ENCODE results near the gene WASL.
"Not testable (repeated sequence)": the region's sequence is repeated elsewhere in the genome, so short reads cannot be mapped to it uniquely, and the experiment has no call there.

The WASL gene

DNA sequence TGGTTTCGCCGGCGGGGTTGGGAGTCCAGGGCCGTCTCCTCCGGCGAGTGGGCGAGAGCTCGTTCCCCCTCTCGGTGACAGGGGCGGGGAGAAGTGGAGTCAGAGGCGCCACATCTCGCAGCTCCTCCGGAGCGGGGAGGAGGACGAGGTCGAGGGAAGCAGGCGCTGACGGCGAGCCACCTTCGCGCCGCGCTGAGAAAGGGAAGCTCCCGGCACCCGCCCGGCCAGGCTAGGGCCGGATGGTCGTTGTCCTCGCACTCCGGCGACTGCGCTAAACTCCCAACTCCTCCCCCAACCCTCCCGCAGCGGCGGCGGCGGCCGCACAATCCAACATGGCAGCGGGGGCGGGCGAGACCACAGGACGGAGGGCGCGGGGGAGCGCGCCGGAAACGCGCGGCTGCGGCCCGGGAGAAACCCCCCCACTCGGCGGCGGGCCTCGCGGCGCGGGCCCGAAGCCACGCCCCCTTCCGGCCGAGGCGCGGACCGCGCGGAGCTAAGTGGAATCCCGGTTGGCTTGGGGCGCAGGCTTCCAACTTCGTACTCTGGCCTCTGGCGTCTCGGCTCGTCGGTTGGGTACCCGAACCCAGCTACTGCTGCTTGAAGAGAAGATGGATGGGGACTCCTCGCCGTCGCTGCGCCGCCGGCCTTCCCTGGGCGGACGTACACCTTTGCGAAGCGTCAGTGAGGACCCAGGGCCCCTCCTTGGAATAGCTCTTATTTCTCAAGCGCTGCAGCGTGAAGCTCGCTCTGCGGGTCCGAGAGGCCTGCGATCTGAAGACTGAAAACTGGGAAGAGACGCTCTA lies at the start of gene WASL:
TSS of gene WASL (minus strand) at position 270 of the 803 bp plus-strand sequence. CDS start at position 1, 269 bp downstream.
- DNase-seq: peak; percentile 83

DNA sequence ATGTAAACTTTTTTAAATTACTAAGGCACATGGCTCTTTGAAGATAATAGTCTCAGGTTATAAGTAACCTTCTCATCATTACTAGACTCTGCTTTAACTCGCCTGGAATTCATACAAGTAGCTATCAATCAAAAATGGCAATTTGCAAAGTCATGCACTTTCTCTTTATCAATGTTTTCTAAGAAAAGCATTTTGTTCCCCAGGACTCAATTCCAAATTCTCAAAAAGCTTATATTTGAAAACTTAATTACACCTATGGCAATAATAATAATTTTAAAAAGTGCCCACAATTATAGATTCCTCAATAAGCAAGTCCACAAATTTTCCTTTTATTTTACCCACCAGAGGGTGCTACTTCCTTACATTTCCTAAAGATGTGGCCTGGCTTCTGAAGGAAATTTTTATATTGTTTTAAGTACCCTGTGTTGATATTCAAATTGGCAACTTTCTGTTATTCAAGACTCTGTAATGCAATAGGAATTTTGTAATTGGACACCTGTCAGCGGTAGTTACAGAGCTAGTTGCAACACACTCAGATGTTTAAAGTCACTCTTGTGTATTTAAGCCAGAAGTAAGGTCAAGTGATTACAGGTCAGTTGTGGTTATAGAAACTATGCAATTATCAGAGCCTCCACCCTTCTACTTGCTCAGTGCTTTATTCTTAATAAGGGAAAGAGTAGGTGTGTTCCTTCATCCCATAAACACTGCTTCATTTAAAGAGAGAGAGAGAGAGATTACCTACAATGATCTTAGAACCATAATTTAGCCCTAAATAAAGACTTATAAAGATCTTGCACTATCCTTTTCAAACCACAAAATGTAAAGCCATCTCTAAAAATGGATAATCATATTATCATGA lies 49.1 kb upstream of the WASL start:
- no peak for DNase-seq

DNA sequence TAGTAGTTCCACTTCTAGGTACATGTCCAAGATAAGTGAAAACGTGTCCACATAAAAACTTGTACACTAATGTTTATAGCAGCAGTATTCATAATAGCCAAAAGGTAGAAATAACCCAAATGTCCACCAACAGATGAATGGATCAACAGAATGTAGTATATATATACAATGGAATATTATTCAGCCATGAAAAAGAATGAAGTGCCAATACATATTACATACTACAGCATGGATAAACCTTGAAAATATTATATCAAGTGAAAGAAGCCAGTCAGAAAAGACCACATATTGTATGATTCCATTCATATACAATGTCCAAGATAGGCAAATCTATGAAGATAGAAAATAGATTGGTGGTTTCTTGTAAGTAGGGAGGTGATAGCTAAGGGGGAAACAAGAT lies 47.8 kb upstream of the WASL start:
- no peak for DNase-seq

DNA sequence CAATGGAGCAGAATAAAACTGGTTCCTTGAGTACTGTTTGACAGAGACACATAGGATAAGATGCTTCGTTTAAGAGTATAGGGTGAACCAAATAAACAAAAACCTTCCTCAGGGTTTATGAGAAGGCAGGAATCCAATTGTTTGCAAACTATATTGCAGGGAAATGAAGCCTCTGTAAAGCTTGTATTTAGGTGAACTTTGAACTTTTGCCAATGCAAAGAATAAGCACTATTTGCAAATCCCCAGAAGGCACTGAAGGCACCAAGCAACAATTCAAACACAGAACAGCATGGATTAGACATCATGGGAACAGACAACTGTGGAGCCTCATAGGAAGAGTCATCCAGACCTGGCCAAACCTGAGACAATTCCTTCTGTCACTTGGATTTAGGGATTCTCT lies 47.1 kb upstream of the WASL start:
- no peak for DNase-seq

DNA sequence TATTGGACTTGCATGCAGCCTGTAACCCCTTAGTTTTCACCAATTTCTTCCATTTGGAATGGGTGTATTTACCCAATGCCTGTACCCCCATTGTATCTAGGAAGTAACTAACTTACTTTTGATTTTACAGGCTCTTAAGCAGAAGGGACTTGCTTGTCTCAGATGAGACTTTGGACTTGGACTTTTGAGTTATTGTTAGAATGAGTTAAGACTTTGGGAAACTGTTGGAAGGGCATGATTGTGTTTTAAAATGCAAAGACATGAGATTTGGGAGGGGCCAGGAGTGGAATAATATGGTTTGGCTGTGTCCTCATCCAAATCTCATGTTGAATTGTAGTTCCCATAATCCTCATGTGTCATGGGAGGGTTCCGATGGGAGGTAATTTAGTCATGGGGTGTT lies 46.3 kb upstream of the WASL start:
- not testable (repeated sequence) for DNase-seq

DNA sequence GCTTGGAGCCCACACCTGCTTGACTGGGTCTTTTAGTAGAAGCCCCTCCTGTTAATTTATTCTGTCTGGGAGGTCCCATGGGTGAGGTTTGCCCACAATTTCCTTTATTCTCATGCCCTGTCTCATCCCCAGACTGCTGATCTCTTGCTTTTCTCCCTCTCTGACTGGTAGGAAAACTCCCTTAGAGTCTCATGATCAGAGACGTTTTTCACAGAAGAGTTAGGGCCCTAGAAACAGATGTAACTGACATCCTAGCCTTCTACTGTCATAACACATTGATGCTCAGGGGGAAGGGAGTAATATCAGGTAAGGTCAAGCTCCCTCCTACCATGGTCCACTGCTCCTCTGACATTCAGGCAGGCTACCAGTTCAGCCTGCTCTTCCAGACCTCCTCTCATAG lies 43.7 kb upstream of the WASL start:
- DNase-seq: no peak

DNA sequence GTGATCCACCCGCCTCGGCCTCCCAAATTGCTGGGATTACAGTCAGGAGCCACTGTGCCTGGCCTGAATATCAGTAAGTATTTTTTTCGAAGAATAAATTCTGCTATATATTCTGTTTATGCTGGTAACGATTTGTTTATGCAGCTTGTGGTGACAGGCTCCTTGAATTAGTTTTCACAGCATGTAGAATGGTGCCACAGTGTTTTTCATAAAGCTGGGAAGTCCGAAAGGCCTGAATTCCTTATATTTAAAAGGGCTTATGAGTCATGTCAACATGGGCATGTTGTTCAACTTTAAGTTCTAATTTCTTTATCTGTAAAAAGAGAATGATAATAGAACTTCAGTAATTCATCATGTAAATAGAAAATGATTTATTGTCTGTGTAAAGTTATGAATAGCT lies 42.2 kb upstream of the WASL start:
- DNase-seq: no peak

DNA sequence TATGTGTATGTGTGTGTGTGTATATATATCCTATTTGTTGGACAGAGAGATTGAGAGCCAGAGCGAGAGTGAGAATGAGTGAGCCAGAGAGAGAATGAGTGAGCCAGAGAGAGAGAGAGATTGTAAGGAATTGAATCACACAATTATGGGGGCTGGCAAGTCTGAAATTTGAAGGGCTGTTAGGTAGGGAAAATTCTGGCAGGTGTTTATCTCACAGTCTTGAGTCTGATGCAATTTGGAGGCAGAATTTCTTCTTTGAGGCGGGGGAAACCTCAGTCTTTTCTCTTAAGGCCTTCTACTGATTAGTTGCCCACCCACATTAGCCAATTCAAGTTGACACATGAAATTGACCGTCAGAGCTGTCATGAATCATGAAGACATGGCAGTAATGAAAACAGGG lies 41.0 kb upstream of the WASL start:
- no peak for DNase-seq

DNA sequence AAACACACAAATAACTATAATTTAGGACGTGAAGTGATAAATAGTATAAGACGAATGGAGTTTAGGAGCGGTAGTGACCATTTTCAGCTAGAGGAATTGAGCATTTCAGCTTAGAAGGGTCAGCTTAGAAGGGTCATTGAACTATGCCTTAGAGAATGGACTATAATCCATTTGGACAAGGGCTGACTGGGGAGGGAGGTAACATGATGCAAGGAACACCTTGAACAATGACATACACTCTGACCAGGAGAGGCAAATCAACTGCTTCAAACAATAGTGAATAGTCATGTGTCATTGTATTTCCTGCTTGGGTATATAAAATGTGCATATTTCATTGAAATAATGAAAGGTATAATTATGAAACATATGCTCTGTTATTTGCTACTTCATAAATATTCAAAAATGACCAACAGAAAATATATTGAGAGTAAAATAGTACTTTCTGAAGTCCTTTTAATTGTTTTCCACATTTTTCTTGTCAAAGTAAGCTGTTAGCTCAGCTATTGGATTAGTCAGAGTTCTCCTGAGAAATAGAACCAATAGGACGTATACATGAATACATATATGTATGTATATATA lies 40.5 kb upstream of the WASL start:
- no peak for DNase-seq

DNA sequence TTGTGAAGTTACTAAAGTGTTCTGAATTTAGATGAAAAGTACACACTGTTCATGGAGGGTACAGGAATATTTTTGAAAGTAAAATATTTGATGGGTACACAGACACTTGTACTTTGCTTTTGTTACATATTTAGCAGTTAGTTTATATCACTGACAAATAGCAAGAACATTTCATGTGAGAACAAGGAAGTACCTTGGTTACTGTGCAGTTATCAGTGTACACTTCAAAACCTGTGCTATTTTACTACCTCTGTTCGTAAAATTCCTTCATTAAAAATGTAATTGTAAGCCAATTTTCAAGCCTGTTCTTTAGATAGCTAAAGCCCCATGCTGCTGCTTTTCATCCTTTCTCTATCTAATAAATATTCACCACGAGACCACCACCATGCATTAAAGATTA lies 39.8 kb upstream of the WASL start:
- no peak for DNase-seq

DNA sequence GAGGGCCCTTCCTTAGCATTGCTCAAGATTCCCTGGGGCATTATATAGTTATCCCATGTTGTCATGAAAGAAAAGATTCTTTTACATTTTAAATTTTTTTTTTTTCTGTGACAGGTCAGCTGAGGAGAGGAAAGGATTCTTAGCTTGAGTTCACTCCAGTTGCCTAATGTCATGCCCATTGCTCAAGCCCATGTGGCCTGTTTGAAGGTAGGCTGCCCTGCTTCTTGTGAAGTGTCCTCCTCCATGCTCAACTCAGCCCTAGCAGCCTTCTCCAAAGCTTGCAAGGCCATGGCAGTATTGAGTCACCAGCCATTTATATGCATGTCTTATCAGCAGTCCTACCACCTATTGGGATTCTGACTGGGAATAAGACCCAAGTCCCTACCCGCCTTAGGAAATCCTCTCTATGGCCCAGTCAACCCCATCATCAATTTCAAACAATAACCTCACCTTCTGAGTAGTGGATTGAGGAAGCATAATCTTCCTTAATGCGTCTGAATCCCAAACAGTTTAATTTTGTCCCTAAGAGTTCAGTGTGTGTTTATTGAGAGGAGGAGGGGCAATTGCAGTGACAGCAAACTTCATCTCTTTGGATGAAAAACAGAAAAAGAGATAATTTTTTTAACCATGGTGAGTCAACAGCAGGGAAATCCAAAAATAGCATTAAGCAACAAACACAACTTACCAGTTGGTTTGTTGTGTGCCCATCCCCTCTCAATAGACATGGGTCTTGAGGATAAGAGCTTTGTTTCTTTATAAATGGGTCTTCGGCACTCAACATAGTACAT lies 38.6 kb upstream of the WASL start:
- DNase-seq: no peak

DNA sequence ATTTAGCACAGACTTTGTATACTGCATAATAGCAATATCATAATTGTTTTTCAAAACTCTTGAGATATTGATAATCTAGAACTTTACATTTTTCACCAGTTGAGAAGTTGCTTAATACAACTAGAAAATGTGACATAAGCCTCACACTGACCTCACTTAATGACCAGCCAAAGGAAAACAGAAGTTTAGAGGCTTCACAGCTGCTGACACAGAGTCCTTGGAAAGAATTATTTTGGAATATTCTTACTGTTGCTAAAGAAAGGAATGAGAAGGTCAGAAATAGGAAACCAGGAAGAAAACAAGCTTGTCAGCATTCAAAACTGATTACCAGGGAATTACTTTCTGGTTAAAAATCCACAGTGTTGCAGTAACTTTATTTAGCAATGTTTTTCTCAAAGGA lies 35.5 kb upstream of the WASL start:
- DNase-seq: no peak

DNA sequence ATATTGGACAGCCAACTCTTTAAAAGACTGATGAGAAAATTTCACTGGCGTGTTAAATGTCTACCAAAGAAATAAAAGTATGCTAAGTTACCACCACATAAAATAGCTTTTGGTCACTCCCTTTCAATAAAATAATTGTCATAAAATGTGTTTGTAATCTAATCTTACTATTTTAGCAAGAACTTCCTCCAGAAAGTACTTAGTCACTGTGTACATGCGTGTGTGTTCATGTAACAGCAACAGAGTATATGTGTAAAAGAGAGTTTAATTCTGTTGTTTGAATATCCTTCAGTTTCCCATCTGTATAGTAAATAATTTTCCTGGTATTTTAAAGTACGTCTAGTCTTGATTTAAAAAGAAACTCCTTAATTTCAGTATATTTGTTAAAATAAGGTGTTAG lies 35.0 kb upstream of the WASL start:
- no peak for DNase-seq

DNA sequence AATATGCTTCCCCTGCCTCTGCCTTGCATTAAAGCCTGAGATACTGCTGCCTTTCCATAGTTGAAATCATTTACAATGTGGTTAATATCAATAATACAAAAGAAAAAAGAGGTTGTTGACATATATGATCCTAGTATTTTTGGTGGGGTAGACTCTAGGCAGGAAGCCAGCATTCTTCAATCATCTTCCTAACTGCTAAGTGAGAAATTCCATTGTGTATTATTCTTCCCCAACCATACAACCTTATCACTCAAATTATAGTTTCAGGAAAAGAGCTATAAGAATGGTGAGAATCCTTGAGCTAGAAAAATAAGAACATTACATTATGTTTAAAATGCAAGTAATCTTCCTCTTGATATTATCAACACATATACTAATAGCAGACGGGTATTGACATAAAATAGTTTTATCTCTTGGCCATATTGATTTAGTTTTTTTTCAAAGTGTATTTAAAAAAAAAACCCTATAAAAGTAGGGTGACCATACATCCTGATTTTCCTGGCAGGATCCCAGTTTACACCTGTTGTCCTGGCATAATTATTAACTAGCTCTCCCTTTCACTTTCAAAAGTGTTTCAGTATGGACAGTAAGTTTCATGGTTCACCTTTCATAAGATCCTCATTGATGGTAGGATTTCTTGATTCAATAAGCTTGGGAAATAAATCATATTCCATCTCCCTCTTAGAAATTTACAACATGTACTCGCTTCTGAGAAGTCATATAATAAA lies 33.4 kb upstream of the WASL start:
- no peak for DNase-seq

DNA sequence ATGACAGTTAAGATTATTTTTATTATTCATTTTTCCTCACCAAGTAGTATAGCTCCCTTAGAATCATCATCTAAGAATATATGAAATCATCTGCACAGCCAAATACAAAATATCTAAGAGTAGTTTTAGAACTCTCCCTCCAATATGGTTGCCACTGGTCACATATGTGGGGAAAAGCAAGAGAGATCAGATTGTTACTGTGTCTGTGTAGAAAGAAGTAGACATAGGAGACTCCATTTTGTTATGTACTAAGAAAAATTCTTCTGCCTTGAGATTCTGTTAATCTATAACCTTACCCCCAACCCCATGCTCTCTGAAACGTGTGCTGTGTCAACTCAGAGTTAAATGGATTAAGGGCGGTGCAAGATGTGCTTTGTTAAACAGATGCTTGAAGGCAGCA lies 31.7 kb upstream of the WASL start:
- DNase-seq: not testable (repeated sequence)

DNA sequence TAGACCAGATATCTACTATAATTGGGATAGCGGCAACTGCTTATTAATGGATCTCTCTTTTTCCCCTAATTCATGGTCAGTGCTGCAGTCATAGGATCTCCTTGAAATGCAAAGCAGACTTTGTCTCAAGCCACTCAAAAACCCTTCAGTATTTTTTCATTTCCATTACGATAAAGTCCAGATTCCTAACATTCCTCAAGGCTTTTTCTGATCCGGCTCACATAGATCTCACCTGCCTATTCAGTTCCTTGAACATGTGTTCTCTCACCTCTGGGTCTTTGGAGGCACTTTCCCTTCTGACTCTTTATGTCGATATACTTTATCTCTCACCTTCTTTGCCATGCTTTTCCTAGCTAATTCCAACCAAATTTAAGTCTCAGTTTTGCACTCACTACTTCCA lies 25.7 kb upstream of the WASL start:
- no peak for DNase-seq

DNA sequence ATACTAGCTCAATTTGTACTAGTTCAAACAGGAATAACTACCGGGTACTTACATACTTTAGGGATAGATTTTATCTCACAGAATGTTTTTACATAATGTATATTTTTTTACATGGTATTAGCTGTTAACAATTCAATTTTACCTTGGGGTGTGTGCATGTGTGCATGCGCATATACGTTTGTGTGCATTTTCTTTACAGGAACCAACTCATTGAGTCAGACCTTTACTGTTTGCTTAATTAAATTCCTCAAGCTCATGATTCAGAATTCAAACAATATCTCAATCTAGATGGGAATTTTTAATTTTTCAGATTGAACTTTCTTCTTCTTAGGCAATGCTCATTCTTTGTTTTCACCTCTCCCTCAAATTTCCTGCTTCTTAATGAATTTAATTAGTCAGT lies 24.7 kb upstream of the WASL start:
- DNase-seq: no peak

DNA sequence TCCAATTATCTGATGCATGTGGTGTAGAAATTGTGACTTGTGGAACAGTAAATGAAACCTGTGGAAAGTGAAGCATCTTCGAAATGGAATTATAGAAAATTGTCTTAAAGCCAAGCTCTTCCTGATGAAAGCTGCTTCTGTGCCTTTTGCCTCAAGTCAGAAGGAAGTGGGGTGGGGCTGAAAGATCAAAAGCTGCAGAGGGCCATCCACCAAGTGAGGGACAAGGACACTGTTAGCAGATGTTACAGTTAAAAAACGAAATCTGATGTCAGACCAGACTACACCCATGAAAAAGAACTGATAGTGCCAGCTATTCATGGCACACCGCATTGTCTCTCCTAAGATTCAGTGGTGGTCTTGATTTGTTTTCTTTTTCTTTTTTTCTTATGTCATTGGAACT lies 23.8 kb upstream of the WASL start:
- no peak for DNase-seq

DNA sequence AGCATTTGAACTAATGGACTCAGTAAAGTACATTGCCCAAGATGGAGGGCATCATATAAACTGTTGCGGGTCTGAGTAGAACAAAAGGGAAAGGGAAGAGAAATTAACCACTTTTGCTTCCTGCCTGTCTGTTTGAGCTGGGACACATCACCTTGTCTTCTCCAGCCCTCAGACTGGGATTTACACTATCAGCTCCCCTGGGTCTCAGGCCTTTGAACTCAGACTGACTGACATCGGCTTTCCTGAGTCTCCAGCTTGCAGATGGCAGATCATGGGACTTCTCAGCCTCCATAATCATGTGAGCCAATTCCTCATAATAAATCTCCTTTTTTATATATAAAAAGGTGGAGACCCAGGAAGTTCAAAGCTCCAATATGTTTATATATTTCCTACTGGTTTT lies 23.0 kb upstream of the WASL start:
- no peak for DNase-seq

DNA sequence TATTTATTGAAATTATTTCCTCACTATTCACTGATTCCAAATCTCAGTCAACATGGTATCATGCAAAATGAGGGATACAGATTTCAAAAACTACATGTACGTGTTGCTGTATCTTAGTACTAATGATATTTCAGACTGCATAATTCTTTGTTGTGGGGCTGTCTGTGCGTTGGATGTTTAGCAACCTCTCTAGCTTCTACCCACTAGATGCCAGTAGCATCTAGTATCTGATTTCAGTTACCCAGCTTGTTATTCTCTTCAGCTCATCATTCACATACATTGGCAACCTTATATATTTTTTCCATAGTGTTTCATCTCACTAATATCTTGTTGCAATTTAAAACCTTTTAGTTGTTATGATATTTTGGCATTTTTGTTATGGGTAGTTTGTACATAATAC lies 22.5 kb upstream of the WASL start:
- DNase-seq: no peak

DNA sequence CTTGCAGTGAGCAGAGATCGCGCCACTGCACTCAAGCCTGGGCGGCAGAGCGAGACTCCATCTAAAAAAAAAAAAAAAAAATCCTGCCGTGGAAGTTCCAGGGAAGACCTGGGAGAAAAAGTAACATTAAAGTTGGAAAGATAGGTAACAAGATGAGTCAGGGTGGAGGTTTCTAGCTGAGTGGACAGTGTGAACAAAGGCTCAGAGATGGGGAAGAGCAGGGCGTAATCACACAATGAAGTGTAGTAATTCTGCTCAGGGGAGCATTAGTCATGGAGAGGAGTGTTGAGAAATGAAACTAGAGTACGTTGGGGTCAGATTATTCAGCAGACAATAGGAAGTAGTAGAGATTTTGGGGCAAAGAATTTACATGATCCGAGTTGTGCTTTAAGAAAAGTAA lies 21.6 kb upstream of the WASL start:
- DNase-seq: no peak

DNA sequence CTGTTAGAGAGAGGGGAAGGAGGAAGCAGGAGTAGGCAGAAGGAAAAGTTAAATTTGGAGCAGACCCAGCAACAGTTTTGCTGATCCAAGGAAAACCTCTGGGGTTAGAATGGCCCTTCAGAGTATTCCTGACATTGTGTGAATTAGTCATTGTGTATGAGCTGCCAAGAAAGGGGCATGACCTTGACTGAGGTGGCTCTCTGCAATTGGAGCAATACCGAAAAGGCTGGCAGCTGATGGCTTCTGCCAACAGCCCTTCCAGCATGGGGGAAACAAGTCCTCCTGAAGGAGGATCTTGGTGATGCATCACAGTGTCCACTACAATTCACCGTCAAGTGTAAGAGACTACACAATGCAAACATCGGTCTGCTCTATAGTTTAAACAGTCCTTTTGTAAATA lies 20.6 kb upstream of the WASL start:
- no peak for DNase-seq
